SU-DHL-6 (cell line): ENCODE measurements around the gene LRRC7.

Experiments used
- H2AFZ ChIP-seq: fragments of 200-600 bp; sonication (generic); 2 replicates; pipeline ENCODE4 v1.6.1; 2014; ENCODE audit warnings: low read depth, mild to moderate bottlenecking, moderate library complexity, mixed read lengths, antibody characterized with exemption, low read length; ENCODE audit not compliant: severe bottlenecking
- H3F3A ChIP-seq: fragments of 200-600 bp; shearing (Covaris generic); 2 replicates; pipeline ENCODE4 v1.6.0; 2016; ENCODE audit warnings: antibody characterized with exemption, mild to moderate bottlenecking; ENCODE audit not compliant: insufficient read depth
- H3K27ac ChIP-seq: fragments of 200-600 bp; sonication (generic); 2 replicates; pipeline ENCODE4 v1.5.1; 2016; ENCODE audit warnings: low read depth, mild to moderate bottlenecking, low read length, moderate library complexity, mixed read lengths
- H3K27me3 ChIP-seq: fragments of 200-600 bp; sonication (generic), shearing (Covaris generic); 2 replicates; pipeline ENCODE4 v1.6.0; 2014; ENCODE audit warnings: mild to moderate bottlenecking, low read length
- H3K36me3 ChIP-seq: fragments of 200-600 bp; sonication (generic); 2 replicates; pipeline ENCODE4 v1.6.1; 2014; ENCODE audit warnings: mild to moderate bottlenecking, low read length, mixed read lengths
- H3K4me2 ChIP-seq: fragments of 300-600, 200-600 bp; shearing (Covaris generic), sonication (generic); 2 replicates; pipeline ENCODE4 v1.6.0; 2014; ENCODE audit warnings: low read length, low read depth, mild to moderate bottlenecking; ENCODE audit not compliant: poor library complexity, severe bottlenecking
- H3K4me3 ChIP-seq: fragments of 200-600 bp; sonication (generic); 2 replicates; pipeline ENCODE4 v1.5.1; 2014; ENCODE audit warnings: antibody characterized with exemption, low read length, mild to moderate bottlenecking, mixed read lengths; ENCODE audit not compliant: insufficient read depth, poor library complexity, severe bottlenecking
- H3K79me2 ChIP-seq: fragments of 200-600 bp; sonication (generic); 2 replicates; pipeline ENCODE4 v1.6.1; 2014; ENCODE audit warnings: mild to moderate bottlenecking, low read length, moderate library complexity; ENCODE audit not compliant: insufficient read depth
- H3K9ac ChIP-seq: fragments of 200-600 bp; sonication (generic); 2 replicates; pipeline ENCODE4 v1.7.0; 2014; ENCODE audit warnings: mild to moderate bottlenecking, low read length
- H3K9me2 ChIP-seq: fragments of 200-600 bp; sonication (generic); replicated peaks from 2 replicates; pipeline ENCODE4 v1.6.1; 2014; ENCODE audit warnings: low read length; ENCODE audit not compliant: insufficient read depth
- H3K9me3 ChIP-seq: fragments of 200-600 bp; sonication (generic); 2 replicates; pipeline ENCODE4 v1.6.1; 2014; ENCODE audit warnings: low read length, mixed read lengths; ENCODE audit not compliant: insufficient read depth
- H4K20me1 ChIP-seq: fragments of 200-600 bp; sonication (generic); 2 replicates; pipeline ENCODE4 v1.6.1; 2014; ENCODE audit warnings: low read depth, mild to moderate bottlenecking, antibody characterized with exemption, low read length, moderate library complexity, mixed read lengths
- EZH2phosphoT487 ChIP-seq: fragments of 200-600 bp; sonication (generic), shearing (Covaris generic); conservative IDR thresholded peaks from 2 replicates; pipeline ENCODE4 v1.6.1; 2018; ENCODE audit warnings: mild to moderate bottlenecking, antibody characterized with exemption, low read length, moderate library complexity, mixed read lengths
- TF ChIP-seq, protein P1 (sequence below): fragments of 200-600 bp; sonication (generic); IDR thresholded peaks from one replicate; pipeline ENCODE4 v1.5.1; 2017; ENCODE audit warnings: antibody characterized with exemption, mild to moderate bottlenecking, low read length, moderate library complexity; ENCODE audit not compliant: insufficient read depth, poor library complexity, severe bottlenecking

LRRC7 gene

DNA sequence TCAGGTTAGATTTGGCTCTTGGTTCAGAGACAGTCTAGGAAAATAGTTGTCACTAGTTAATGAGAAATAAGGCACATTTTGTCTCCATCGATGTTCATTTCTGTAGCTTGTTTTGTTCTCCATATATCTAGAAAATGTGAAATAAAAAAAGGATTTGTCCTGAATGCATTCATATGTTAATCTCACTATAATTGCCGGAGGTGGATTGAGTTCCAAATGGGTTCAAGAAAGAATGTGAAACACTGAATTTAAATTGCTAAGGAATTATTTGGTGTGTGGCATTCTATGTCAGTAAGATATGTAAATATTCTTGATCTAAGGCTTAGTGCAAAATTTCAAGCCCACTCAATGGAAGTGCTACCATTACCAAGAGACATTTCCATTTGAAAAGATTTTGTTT lies 176.7 kb downstream of the LRRC7 start:
- no peak overlapping the region for H3K4me3 ChIP-seq
- no peaks in the 10 kb centered on the region for H3K36me3 ChIP-seq
- H3K79me2 ChIP-seq: no peaks in the 10 kb centered on the region
- H3K9me3 ChIP-seq: no peaks in the 10 kb centered on the region
- no peaks in the 10 kb centered on the region for H4K20me1 ChIP-seq
- H3F3A ChIP-seq: no peaks in the 10 kb centered on the region
- TF ChIP-seq, protein P1, sequence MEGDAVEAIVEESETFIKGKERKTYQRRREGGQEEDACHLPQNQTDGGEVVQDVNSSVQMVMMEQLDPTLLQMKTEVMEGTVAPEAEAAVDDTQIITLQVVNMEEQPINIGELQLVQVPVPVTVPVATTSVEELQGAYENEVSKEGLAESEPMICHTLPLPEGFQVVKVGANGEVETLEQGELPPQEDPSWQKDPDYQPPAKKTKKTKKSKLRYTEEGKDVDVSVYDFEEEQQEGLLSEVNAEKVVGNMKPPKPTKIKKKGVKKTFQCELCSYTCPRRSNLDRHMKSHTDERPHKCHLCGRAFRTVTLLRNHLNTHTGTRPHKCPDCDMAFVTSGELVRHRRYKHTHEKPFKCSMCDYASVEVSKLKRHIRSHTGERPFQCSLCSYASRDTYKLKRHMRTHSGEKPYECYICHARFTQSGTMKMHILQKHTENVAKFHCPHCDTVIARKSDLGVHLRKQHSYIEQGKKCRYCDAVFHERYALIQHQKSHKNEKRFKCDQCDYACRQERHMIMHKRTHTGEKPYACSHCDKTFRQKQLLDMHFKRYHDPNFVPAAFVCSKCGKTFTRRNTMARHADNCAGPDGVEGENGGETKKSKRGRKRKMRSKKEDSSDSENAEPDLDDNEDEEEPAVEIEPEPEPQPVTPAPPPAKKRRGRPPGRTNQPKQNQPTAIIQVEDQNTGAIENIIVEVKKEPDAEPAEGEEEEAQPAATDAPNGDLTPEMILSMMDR: no peak
- TF ChIP-seq EZH2phosphoT487: no peak
- H3K27me3 ChIP-seq: no peaks in the 10 kb centered on the region
- H3K27ac ChIP-seq: no peak overlapping the region
- H2AFZ ChIP-seq: no peak overlapping the region
- no peak overlapping the region for H3K4me2 ChIP-seq
- no peak overlapping the region for H3K9ac ChIP-seq
- no peaks in the 10 kb centered on the region for H3K9me2 ChIP-seq

DNA sequence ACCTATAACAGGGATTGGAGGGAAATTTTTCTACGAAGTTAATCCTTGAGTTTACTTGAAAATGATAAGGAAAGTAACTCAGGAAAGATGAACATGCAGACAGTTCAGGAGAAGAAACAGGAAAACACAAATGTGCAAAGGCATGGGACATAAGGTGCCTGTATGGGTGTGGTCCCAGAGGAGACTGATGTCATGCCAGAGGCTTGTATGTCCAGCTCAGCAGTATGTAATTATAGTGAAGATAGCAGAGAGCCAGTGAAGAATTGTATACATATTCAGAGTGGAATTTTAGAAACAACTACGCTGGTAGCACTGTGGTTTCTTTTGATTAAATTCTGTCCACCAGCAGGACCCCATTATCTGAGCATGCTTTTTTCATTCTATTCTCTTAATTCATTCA lies 179.5 kb downstream of the LRRC7 start:
- no peaks in the 10 kb centered on the region for H3K36me3 ChIP-seq
- H3K4me3 ChIP-seq: no peak overlapping the region
- H2AFZ ChIP-seq: no peak overlapping the region
- no peak overlapping the region for H3K9ac ChIP-seq
- TF ChIP-seq, protein P1: no peak
- no peak for TF ChIP-seq EZH2phosphoT487
- no peaks in the 10 kb centered on the region for H3F3A ChIP-seq
- H4K20me1 ChIP-seq: no peaks in the 10 kb centered on the region
- no peaks in the 10 kb centered on the region for H3K79me2 ChIP-seq
- no peak overlapping the region for H3K27ac ChIP-seq
- H3K27me3 ChIP-seq: no peaks in the 10 kb centered on the region
- no peaks in the 10 kb centered on the region for H3K9me3 ChIP-seq
- H3K9me2 ChIP-seq: no peaks in the 10 kb centered on the region
- no peak overlapping the region for H3K4me2 ChIP-seq

DNA sequence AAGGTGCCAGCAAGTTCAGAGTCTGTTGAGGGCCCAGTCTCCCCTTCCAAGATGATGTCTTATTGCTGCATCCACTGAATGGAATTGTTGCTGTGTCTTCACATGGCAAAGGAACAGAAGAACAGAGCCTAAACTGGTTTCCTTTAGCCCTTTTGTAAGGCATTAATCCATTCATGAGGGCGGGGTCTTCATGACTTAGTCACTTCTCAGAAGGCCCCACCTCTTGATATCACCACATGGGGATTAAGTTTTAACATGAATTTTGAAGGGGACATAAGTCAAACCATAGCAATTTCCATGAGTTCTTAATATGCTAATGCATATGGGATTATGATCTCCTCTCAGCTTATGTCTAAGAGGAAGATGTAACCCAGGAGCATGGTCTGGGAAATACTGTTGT lies 182.9 kb downstream of the LRRC7 start:
- no peaks in the 10 kb centered on the region for H3K9me3 ChIP-seq
- no peak overlapping the region for H3K9ac ChIP-seq
- H4K20me1 ChIP-seq: no peaks in the 10 kb centered on the region
- H3K36me3 ChIP-seq: no peaks in the 10 kb centered on the region
- TF ChIP-seq EZH2phosphoT487: no peak
- TF ChIP-seq, protein P1: no peak
- no peaks in the 10 kb centered on the region for H3K79me2 ChIP-seq
- H3K4me3 ChIP-seq: no peak overlapping the region
- no peaks in the 10 kb centered on the region for H3K27me3 ChIP-seq
- H3K4me2 ChIP-seq: no peak overlapping the region
- H3F3A ChIP-seq: no peaks in the 10 kb centered on the region
- no peak overlapping the region for H3K27ac ChIP-seq
- no peaks in the 10 kb centered on the region for H3K9me2 ChIP-seq
- H2AFZ ChIP-seq: no peak overlapping the region
